ENCODE results near the gene HRH3. TPM values are rescaled to one million over a fixed set of nuclear protein-coding genes. Genes with fewer than 3 reads are reported as not detected.

Gene HRH3
- total and polyA plus RNA-seq, 2 donors (not counting 1 experiment from before 2014, with no cell fraction given) = not detected

DNA sequence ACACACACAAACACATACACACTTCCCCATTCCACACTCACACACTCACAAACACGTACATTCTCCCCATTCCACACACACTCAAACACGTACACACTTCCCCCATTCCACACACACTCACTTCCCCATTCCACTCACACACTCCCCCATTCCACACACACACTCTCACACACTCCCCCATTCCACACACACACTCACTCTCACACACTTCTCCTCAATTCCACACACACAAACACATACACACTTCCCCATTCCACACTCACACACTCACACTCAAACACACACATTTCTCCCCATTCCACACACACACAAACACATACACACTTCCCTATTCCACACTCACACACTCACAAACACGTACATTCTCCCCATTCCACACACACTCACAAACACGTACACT, 9.6 kb upstream of the HRH3 start:
- ChIA-PET POLR2A (no interaction called here), CTCF (no interaction called here)
- Mint-ChIP-seq H3K9me3 (ENCODE audit: insufficient read depth) (no peaks in the 10 kb centered on the region), H3K27ac (no peak overlapping the region), H3K4me1 (no peaks in the 10 kb centered on the region), H3K27me3 (peaks cover 17% of the 10 kb centered on the region), H3K4me3 (no peak overlapping the region)
- Histone ChIP-seq H3K9me3 (ENCODE audit: control extremely low read depth in 1 of 3, control insufficient read depth in 2 of 3, insufficient read depth in 1 of 3, low read length in 2 of 3) (peaks cover 0 to 20% (median 5%) of the 10 kb centered on the region in 3 donors), H3K79me2 (ENCODE audit: control insufficient read depth, insufficient read depth, low read length) (no peaks in the 10 kb centered on the region), H3K9ac (ENCODE audit: low read length) (no peak overlapping the region), H2AFZ (ENCODE audit: insufficient read depth, low read depth, low read length, poor library complexity, severe bottlenecking) (no peak overlapping the region), H3K36me3 (replicated peaks in 1 of 2; ENCODE audit: control extremely low read depth in 1 of 2, control insufficient read depth in 1 of 2, extremely low read depth in 1 of 2, insufficient read depth in 2 of 2, low read length in 1 of 2) (no peaks in the 10 kb centered on the region), H3K27ac (ENCODE audit: low read length in 2 of 2) (no peak overlapping the region), H3K4me2 (replicated peaks; ENCODE audit: low read depth, low read length, poor library complexity, severe bottlenecking) (no peak overlapping the region), H3K4me3 (ENCODE audit: control extremely low read depth in 1 of 5, extremely low read depth in 1 of 5, insufficient read depth in 1 of 5, low read depth in 2 of 5, low read length in 4 of 5) (no peak overlapping the region), H3K27me3 (replicated peaks in 1 of 4; ENCODE audit: control extremely low read depth in 1 of 4, control insufficient read depth in 3 of 4, insufficient read depth in 4 of 4, low read length in 3 of 4) (peaks cover 0 to 27% (median 1%) of the 10 kb centered on the region in 4 experiments), H4K20me1 (ENCODE audit: control insufficient read depth, insufficient read depth, low read length, poor library complexity, severe bottlenecking) (no peaks in the 10 kb centered on the region), H3K4me1 (ENCODE audit: control insufficient read depth in 2 of 2, insufficient read depth in 2 of 2, low read length in 2 of 2) (no peaks in the 10 kb centered on the region)
- intact Hi-C loops (cut with micrococcal nuclease) = no loop called here
- no peak for ATAC-seq (ENCODE audit: low read depth)
- TF ChIP-seq, protein P1, sequence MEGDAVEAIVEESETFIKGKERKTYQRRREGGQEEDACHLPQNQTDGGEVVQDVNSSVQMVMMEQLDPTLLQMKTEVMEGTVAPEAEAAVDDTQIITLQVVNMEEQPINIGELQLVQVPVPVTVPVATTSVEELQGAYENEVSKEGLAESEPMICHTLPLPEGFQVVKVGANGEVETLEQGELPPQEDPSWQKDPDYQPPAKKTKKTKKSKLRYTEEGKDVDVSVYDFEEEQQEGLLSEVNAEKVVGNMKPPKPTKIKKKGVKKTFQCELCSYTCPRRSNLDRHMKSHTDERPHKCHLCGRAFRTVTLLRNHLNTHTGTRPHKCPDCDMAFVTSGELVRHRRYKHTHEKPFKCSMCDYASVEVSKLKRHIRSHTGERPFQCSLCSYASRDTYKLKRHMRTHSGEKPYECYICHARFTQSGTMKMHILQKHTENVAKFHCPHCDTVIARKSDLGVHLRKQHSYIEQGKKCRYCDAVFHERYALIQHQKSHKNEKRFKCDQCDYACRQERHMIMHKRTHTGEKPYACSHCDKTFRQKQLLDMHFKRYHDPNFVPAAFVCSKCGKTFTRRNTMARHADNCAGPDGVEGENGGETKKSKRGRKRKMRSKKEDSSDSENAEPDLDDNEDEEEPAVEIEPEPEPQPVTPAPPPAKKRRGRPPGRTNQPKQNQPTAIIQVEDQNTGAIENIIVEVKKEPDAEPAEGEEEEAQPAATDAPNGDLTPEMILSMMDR (IDR thresholded peaks at IDR 0.05) = no peak
- 47% methylated on average over 4 of the region's 4 CpGs for WGBS (ENCODE audit: insufficient coverage)
- no peak for DNase-seq

DNA sequence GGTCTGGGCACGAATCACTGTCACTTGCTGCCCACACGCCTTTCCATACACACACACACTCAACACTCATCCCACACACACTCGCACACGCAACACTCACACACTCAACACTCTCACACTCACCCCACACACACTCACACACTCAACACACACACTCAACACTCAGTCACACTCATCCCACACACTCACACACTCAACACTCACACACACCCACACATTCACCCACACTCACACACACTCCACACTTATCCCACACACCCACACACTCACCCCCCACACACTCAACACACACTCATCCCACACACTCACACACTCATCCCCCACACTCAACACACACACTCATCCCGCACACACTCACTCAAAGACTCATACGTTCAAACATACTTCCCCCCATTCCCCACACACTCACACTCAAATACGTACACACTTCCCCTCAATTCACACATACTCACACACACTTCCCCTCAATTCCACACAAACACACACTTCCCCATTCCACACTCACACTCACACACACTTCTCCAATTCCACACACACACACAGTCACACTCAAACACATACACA, 9.0 kb upstream of the HRH3 start:
- Mint-ChIP-seq H3K9me3 (ENCODE audit: insufficient read depth) (no peaks in the 10 kb centered on the region), H3K27me3 (peaks cover 22% of the 10 kb centered on the region), H3K27ac (no peak overlapping the region), H3K4me3 (no peak overlapping the region), H3K4me1 (no peaks in the 10 kb centered on the region)
- Histone ChIP-seq H4K20me1 (ENCODE audit: control insufficient read depth, insufficient read depth, low read length, poor library complexity, severe bottlenecking) (no peaks in the 10 kb centered on the region), H3K27me3 (replicated peaks in 1 of 4; ENCODE audit: control extremely low read depth in 1 of 4, control insufficient read depth in 3 of 4, insufficient read depth in 4 of 4, low read length in 3 of 4) (peaks cover 0 to 27% (median 1%) of the 10 kb centered on the region in 4 experiments), H3K4me3 (ENCODE audit: control extremely low read depth in 1 of 5, extremely low read depth in 1 of 5, insufficient read depth in 1 of 5, low read depth in 2 of 5, low read length in 4 of 5) (no peak overlapping the region), H2AFZ (ENCODE audit: insufficient read depth, low read depth, low read length, poor library complexity, severe bottlenecking) (no peak overlapping the region), H3K79me2 (ENCODE audit: control insufficient read depth, insufficient read depth, low read length) (no peaks in the 10 kb centered on the region), H3K36me3 (replicated peaks in 1 of 2; ENCODE audit: control extremely low read depth in 1 of 2, control insufficient read depth in 1 of 2, extremely low read depth in 1 of 2, insufficient read depth in 2 of 2, low read length in 1 of 2) (no peaks in the 10 kb centered on the region), H3K27ac (ENCODE audit: low read length in 2 of 2) (no peak overlapping the region), H3K9ac (ENCODE audit: low read length) (no peak overlapping the region), H3K9me3 (ENCODE audit: control extremely low read depth in 1 of 3, control insufficient read depth in 2 of 3, insufficient read depth in 1 of 3, low read length in 2 of 3) (peaks cover 0 to 15% (median 5%) of the 10 kb centered on the region in 3 donors), H3K4me2 (replicated peaks; ENCODE audit: low read depth, low read length, poor library complexity, severe bottlenecking) (no peak overlapping the region), H3K4me1 (ENCODE audit: control insufficient read depth in 2 of 2, insufficient read depth in 2 of 2, low read length in 2 of 2) (no peaks in the 10 kb centered on the region)
- TF ChIP-seq, protein P1 (IDR thresholded peaks at IDR 0.05) = no peak
- 77% methylated on average over 7 of the region's 7 CpGs for WGBS (ENCODE audit: insufficient coverage)
- ChIA-PET CTCF (no interaction called here), POLR2A (no interaction called here)
- no peak for ATAC-seq (ENCODE audit: low read depth)
- DNase-seq = no peak
- intact Hi-C loops (cut with micrococcal nuclease) = no loop called here

Data from B cell (primary cell).